K562 (cell line): ENCODE measurements around the gene RNF168. TPM values are rescaled to one million over a fixed set of nuclear protein-coding genes. Genes with fewer than 3 reads are reported as not detected.

ENCODE experiments used
- ATAC-seq: fragments of 200-7000 bp; cut with Tn5 transposase; 3 replicates; pipeline ENCODE4 v1.9.1; 2020; ENCODE audit warnings: moderate library complexity
- BruUV-seq: library from RNA; stranded (reverse); fragments of 400-500 nt; replicated peaks from 2 replicates; lab custom pipeline; 2021; lab: Mats Ljungman, UMichigan
- CTCF ChIA-PET: fragments of 300-600 bp; formaldehyde crosslinking; extraction: SDS; loops from one replicate; lab custom pipeline; 2021; ENCODE audit warnings: low intra/inter-chr PET ratio; lab: Yijun Ruan, JAX
- POLR2A ChIA-PET: fragments of 300-600, 350-650 bp; sonication (Branson Sonifier 250); formaldehyde crosslinking; extraction: SDS; loops from one replicate; lab custom pipeline; 2021; ENCODE audit warnings: antibody characterized with exemption, inconsistent platforms; lab: Yijun Ruan, JAX
- DNase-seq, 4 experiments: peaks; one replicate each; pipeline versions ENCODE4 v3.0.0 to v3.0.0-alpha.2; 2011 to 2018; ENCODE audit warnings: low spot score in 3 of 4, mixed read lengths in 3 of 4; ENCODE audit errors: extremely low read depth in 1 of 4
- FAIRE-seq: peaks from 2 replicates; lab custom pipeline; 2011; peaks lifted over from hg19 to GRCh38; lab: Jason Lieb, UNC
- H2AFZ ChIP-seq: 2 replicates; pipeline ENCODE4 v1.6.0; 2011; ENCODE audit warnings: low read depth, low read length, control low read depth, inconsistent platforms
- H3K27ac ChIP-seq: fragments of 200-600 bp; 3 replicates; pipeline ENCODE4 v1.8.0; 2011; ENCODE audit warnings: low read depth, mild to moderate bottlenecking, control low read depth, inconsistent platforms, low read length, moderate library complexity, mixed read lengths; ENCODE audit errors: extremely low read depth
- H3K27me3 ChIP-seq, 2 experiments: fragments of 300-600 bp in 1 of 2; 2 replicates in 1 of 2; 3 replicates in 1 of 2; pipeline versions ENCODE4 v1.6.0 to v1.8.0; 2011; ENCODE audit warnings: inconsistent platforms in 2 of 2, low read length in 2 of 2, mild to moderate bottlenecking in 1 of 2, mixed read lengths in 1 of 2, moderate library complexity in 1 of 2; ENCODE audit not compliant: control insufficient read depth in 2 of 2, insufficient read depth in 2 of 2
- H3K36me3 ChIP-seq: fragments of 300-600 bp; 3 replicates; pipeline ENCODE4 v1.8.0; 2011; ENCODE audit warnings: mild to moderate bottlenecking, low read length, inconsistent platforms; ENCODE audit not compliant: control insufficient read depth, insufficient read depth
- H3K4me1 ChIP-seq, 2 experiments: fragments of 200-600 bp in 1 of 2; replicated peaks in 1 of 2; 2 replicates in 1 of 2; 3 replicates in 1 of 2; pipeline versions ENCODE4 v1.5.1 to v1.8.0; 2011; ENCODE audit warnings: inconsistent platforms in 2 of 2, low read length in 2 of 2, mild to moderate bottlenecking in 1 of 2, mixed read lengths in 1 of 2, moderate library complexity in 1 of 2; ENCODE audit not compliant: control insufficient read depth in 2 of 2, insufficient read depth in 2 of 2
- H3K4me2 ChIP-seq: 2 replicates; pipeline ENCODE4 v1.6.1; 2011; ENCODE audit warnings: low read length, control low read depth, inconsistent platforms, mixed read lengths; ENCODE audit not compliant: insufficient read depth
- H3K4me3 ChIP-seq: fragments of 200-600 bp; sonication (generic), shearing (Covaris generic); 2 replicates; pipeline ENCODE4 v1.5.1; 2016; ENCODE audit warnings: control low read depth, inconsistent platforms
- H3K79me2 ChIP-seq: fragments of 200-600 bp; 3 replicates; pipeline ENCODE4 v1.8.0; 2011; ENCODE audit warnings: low read length, inconsistent platforms; ENCODE audit not compliant: control insufficient read depth, insufficient read depth
- H3K9ac ChIP-seq, 2 experiments: 2 replicates each; pipeline versions ENCODE4 v1.6.0 to v1.6.1; 2011; ENCODE audit warnings: low read depth in 2 of 2, low read length in 2 of 2, control low read depth in 1 of 2, inconsistent platforms in 1 of 2, mild to moderate bottlenecking in 1 of 2, mixed read lengths in 1 of 2; ENCODE audit not compliant: insufficient read depth in 1 of 2
- H3K9me1 ChIP-seq: one replicate; pipeline ENCODE4 v1.6.0; 2011; ENCODE audit warnings: inconsistent platforms, mild to moderate bottlenecking, low read length, moderate library complexity; ENCODE audit not compliant: control insufficient read depth, insufficient read depth
- H3K9me3 ChIP-seq: replicated peaks from 2 replicates; pipeline ENCODE4 v1.5.1; 2011; ENCODE audit warnings: low read depth, low read length, inconsistent platforms; ENCODE audit not compliant: control insufficient read depth, insufficient read depth
- H4K20me1 ChIP-seq: replicated peaks from 2 replicates; pipeline ENCODE4 v1.6.1; 2011; ENCODE audit warnings: low read length, inconsistent platforms, mixed read lengths; ENCODE audit not compliant: control insufficient read depth, insufficient read depth
- CBX3 ChIP-seq, 2 experiments: IDR thresholded peaks; 1 replicate in 1 of 2; 2 replicates in 1 of 2; pipeline ENCODE4 v1.6.1; 2012; ENCODE audit warnings: inconsistent platforms in 2 of 2, low read length in 2 of 2, borderline replicate concordance in 1 of 2, control low read depth in 1 of 2
- CHD1 ChIP-seq: fragments of 200-600 bp; sonication (generic); IDR thresholded peaks from one replicate; pipeline ENCODE4 v1.6.1; 2012; ENCODE audit warnings: mild to moderate bottlenecking, moderate library complexity, low read length, inconsistent platforms
- COPS2 ChIP-seq: fragments of 450-650 bp; conservative IDR thresholded peaks from 2 replicates; pipeline ENCODE4 v1.6.1; 2016; ENCODE audit warnings: mild to moderate bottlenecking, moderate library complexity
- CREM ChIP-seq: IDR thresholded peaks from 2 replicates; pipeline ENCODE4 v1.6.1; 2014; ENCODE audit warnings: antibody characterized with exemption, low read depth
- TCF7L2 ChIP-seq: fragments of 150-350 bp; IDR thresholded peaks from 2 replicates; pipeline ENCODE4 v1.6.1; 2016; ENCODE audit warnings: low read depth, mild to moderate bottlenecking, low read length, moderate library complexity
- WGBS: fragments of 100-300 bp; shearing (Covaris generic); methylation state at CpG from one replicate; pipeline ENCODE4 v1.1.6; 2016; ENCODE audit warnings: low coverage, mixed read lengths; ENCODE audit not compliant: insufficient coverage; ENCODE audit errors: missing lambda C conversion rate; 5-methylcytosine and 5-hydroxymethylcytosine counted together
- in situ Hi-C: fragments of 300-500 bp; cut with MboI; formaldehyde crosslinking; loops from 4 replicates; pipeline ENCODE4 v1.15.0; 2018; ENCODE audit warnings: inconsistent platforms, mixed read lengths
- intact Hi-C: fragments of 100-400 bp; cut with micrococcal nuclease; formaldehyde crosslinking; loops from 2 replicates; pipeline ENCODE4 v1.14.2; 2022
- polyA plus RNA-seq, 8 experiments: library from polyadenylated mRNA; depleted of rRNA in 4 of 8; stranded (reverse) in 5 of 8; unstranded in 3 of 8; fragments of >200 nt; fragmentation: Nextera tagmentation in 2 of 8; fragmentation: Illumina TruSeq in 1 of 8; extraction: Ambion mirVana in 2 of 8; extraction: Trizol in 1 of 8; gene quantifications; 2 replicates each; pipeline versions ENCODE4 v1.2.1 to v1.2.3, GENCODE V29; 2011 to 2014; ENCODE audit warnings: inconsistent platforms in 1 of 8, missing spikeins in 1 of 8
- total RNA-seq, 7 experiments: library from RNA; depleted of rRNA in 6 of 7; stranded (reverse); fragments of >200 nt in 6 of 7; fragmentation: Illumina TruSeq in 2 of 7; extraction: Trizol in 2 of 7; gene quantifications; 2 replicates each; pipeline versions ENCODE4 v1.2.1 to v1.2.3, GENCODE V29; 2011 to 2021; ENCODE audit warnings: low replicate concordance in 1 of 7
- TF ChIP-seq, protein P1 (sequence below): fragments of 250-450 bp; sonication (Bioruptor Pico); IDR thresholded peaks from 2 replicates; pipeline ENCODE4 v1.5.0; 2022; ENCODE audit warnings: mild to moderate bottlenecking
- TF ChIP-seq, protein P2 (sequence below), 2 experiments: fragments of 150-350 bp in 1 of 2; IDR thresholded peaks; 2 replicates each; pipeline ENCODE4 v1.6.1; 2012 to 2016; ENCODE audit warnings: low read depth in 2 of 2, low read length in 2 of 2, mild to moderate bottlenecking in 1 of 2, moderate library complexity in 1 of 2

Gene RNF168
- total and polyA plus RNA-seq, 9 of the 15 experiments (the other 6 are each of a cell fraction or from before 2014, with no cell fraction given), result 6.0 to 32.1 (median 16.6) TPM

DNA sequence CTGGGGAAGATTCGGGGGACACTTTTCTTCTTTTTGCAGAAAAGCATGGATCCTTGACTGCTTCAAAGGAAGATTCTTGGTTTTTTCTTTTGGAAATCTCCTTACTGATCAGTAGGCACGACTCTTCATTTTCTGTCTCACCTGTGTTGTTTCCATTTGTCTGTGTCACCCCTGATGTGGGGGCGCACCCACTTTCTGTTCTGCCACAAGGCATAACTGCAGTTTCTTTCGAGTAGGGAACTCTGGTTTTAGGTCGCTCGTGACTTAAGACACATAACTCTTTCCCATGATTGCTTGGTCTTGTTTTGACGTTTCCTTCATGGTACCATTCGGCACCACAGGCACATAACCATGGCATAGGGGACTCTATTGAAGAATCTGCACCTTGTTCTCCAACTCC lies 31.3 kb downstream of the RNF168 start:
- Histone ChIP-seq H3K79me2 (peaks cover 16% of the 10 kb centered on the region), H3K4me2 (no peak overlapping the region), H3K9ac (no peak overlapping the region), H4K20me1 (peaks cover 5% of the 10 kb centered on the region; the same call in 1 of the 2 replicates), H3K4me3 (no peak overlapping the region), H3K9me3 (no peaks in the 10 kb centered on the region), H3K27ac (no peak overlapping the region), H3K4me1 (no peaks in the 10 kb centered on the region), H3K9me1 (no peaks in the 10 kb centered on the region), H3K36me3 (peaks cover 85% of the 10 kb centered on the region), H2AFZ (no peak overlapping the region), H3K27me3 (no peaks in the 10 kb centered on the region)
- WGBS, result 88% methylated on average over 8 of the region's 8 CpGs
- intact Hi-C loops (no loop called here), in situ Hi-C loops (no loop called here)
- DNase-seq, result no peak
- ATAC-seq, result no peak
- CTCF ChIA-PET, result no interaction called here
- no peak for FAIRE-seq
- POLR2A ChIA-PET, result no interaction called here
- TF ChIP-seq CBX3 (IDR thresholded peaks at IDR 0.05; ENCODE audit: borderline replicate concordance in 1 of 2, low read length in 2 of 2) (no peak), TCF7L2 (no peak)
- no TSS peak for BruUV-seq

DNA sequence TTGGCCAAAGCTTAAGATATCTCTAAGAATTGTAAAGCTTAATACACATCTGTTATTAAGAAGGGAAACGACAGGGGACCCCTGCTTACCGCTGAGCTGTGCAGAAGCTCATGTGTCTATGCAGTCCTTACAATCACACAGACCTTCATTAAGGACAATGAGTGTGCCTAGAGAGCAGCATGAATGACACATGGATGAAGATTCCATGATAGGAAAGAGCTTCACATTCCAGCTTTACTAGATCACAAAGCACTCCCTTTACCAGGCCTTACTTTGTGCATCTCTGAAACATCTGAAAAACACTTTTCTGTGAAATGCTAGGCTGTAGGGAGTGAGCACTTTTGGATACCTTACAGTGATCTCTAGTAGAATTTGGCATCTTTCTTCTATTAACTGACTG lies 32.0 kb downstream of the RNF168 start:
- 80% methylated on average over 2 of the region's 2 CpGs for WGBS
- DNase-seq (no peak), ATAC-seq (no peak), FAIRE-seq (no peak)
- H3K36me3 ChIP-seq, result peaks cover 78% of the 10 kb centered on the region
- H3K4me2 ChIP-seq, result no peak overlapping the region
- in situ Hi-C loops (no loop called here), intact Hi-C loops (no loop called here)
- ChIA-PET POLR2A (interaction anchor here (0.9 to 1.2 kb wide), 2 partner anchors 16 to 41 kb away, joined by 3 read pairs; no protein-coding TSS in a partner anchor), CTCF (no interaction called here)
- no peaks in the 10 kb centered on the region for H3K4me1 ChIP-seq
- no peaks in the 10 kb centered on the region for H3K27me3 ChIP-seq
- BruUV-seq, result no TSS peak
- H3K9me3 ChIP-seq, result no peaks in the 10 kb centered on the region
- H3K9ac ChIP-seq, result no peak overlapping the region
- H3K27ac ChIP-seq, result no peak overlapping the region
- no peak for TF ChIP-seq CREM
- TF ChIP-seq CHD1, result no peak
- TF ChIP-seq, protein P1, sequence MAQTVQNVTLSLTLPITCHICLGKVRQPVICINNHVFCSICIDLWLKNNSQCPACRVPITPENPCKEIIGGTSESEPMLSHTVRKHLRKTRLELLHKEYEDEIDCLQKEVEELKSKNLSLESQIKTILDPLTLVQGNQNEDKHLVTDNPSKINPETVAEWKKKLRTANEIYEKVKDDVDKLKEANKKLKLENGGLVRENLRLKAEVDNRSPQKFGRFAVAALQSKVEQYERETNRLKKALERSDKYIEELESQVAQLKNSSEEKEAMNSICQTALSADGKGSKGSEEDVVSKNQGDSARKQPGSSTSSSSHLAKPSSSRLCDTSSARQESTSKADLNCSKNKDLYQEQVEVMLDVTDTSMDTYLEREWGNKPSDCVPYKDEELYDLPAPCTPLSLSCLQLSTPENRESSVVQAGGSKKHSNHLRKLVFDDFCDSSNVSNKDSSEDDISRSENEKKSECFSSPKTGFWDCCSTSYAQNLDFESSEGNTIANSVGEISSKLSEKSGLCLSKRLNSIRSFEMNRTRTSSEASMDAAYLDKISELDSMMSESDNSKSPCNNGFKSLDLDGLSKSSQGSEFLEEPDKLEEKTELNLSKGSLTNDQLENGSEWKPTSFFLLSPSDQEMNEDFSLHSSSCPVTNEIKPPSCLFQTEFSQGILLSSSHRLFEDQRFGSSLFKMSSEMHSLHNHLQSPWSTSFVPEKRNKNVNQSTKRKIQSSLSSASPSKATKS (CRISPR knock-in tag), result no peak
- TF ChIP-seq COPS2, result no peak
- TF ChIP-seq, protein P2, sequence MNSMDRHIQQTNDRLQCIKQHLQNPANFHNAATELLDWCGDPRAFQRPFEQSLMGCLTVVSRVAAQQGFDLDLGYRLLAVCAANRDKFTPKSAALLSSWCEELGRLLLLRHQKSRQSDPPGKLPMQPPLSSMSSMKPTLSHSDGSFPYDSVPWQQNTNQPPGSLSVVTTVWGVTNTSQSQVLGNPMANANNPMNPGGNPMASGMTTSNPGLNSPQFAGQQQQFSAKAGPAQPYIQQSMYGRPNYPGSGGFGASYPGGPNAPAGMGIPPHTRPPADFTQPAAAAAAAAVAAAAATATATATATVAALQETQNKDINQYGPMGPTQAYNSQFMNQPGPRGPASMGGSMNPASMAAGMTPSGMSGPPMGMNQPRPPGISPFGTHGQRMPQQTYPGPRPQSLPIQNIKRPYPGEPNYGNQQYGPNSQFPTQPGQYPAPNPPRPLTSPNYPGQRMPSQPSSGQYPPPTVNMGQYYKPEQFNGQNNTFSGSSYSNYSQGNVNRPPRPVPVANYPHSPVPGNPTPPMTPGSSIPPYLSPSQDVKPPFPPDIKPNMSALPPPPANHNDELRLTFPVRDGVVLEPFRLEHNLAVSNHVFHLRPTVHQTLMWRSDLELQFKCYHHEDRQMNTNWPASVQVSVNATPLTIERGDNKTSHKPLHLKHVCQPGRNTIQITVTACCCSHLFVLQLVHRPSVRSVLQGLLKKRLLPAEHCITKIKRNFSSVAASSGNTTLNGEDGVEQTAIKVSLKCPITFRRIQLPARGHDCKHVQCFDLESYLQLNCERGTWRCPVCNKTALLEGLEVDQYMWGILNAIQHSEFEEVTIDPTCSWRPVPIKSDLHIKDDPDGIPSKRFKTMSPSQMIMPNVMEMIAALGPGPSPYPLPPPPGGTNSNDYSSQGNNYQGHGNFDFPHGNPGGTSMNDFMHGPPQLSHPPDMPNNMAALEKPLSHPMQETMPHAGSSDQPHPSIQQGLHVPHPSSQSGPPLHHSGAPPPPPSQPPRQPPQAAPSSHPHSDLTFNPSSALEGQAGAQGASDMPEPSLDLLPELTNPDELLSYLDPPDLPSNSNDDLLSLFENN (IDR thresholded peaks at IDR 0.05; ENCODE audit: low read depth in 2 of 2, low read length in 2 of 2), result no peak
- no peaks in the 10 kb centered on the region for H3K9me1 ChIP-seq
- H2AFZ ChIP-seq, result no peak overlapping the region
- H3K4me3 ChIP-seq, result no peak overlapping the region
- peaks cover 16% of the 10 kb centered on the region for H3K79me2 ChIP-seq
- peaks cover 5% of the 10 kb centered on the region; the same call in 1 of the 2 replicates for H4K20me1 ChIP-seq
